Activated CD8-positive, alpha-beta memory T cell treated with anti-CD3 and anti-CD28 coated beads, Interleukin-2, amount 50 U/mL, for 24 hours (primary cell): ENCODE measurements around the gene ITGAV.

ENCODE experiments used
- DNase-seq: peaks from one replicate; pipeline ENCODE4 v3.0.0-alpha.2; 2020; ENCODE audit errors: extremely low read depth

The ITGAV gene

GRCh38 chr2:186575302-186575701 lies 14.6 kb upstream of the ITGAV start:
- no peak for DNase-seq

GRCh38 chr2:186575856-186576255 lies 14.0 kb upstream of the ITGAV start:
- no peak for DNase-seq

DNA sequence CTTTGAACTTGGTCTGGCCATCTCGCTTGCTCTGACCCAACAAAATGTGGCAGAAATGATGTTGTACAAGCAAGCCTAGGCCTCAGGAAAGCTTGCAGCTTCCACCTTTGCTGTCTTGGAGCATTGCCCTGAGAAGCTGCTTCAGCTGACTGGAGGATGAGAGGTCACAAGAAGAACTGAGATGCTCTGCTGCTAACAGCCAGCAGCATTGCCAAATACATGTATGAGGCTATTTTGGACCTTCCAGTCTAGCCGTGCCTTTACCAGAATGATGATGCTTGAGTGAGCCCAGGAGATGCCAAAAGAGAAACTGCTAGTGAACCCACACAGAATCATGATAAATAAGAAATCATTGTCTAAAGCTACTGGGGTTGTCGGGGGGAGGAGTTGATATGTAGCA lies 13.2 kb upstream of the ITGAV start:
- no peak for DNase-seq

DNA sequence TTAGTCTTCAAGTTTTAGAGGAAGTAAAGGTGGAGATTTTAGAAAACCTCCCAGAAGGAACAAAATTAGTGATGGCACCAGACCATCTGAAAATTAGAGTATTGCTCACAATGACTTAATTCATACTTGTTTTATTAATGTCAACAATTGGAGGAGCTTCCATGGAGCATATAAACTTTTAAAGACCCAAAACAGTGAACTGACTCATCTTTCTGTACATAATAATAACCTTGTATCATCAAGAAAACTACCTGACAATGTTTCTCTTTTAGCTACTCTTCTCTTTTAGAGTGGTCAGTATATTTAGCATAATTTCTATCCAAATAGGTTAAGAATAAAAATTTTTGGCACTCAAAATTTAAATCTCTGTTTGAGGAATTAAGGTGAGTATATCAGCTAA lies 7.2 kb upstream of the ITGAV start:
- no peak for DNase-seq

DNA sequence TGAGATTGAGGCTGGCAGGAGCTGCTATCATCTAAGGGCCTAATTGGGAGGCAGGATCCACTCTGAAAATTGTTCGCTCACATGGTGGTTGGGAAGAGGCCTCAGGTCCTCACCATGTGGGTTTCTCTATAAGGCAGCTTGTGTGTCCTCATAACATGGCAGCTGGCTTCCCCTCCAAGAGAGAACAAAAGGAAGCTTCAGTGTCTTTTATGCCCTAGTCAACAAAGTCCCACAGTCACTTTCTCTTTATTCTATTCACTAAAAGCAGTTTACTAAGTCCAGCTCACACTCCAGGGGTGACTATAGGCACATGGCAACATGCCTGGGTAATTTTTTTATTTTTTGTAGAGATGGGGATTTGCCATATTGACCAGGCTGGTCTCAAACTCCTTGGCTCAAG lies 5.8 kb upstream of the ITGAV start:
- DNase-seq, result no peak

DNA sequence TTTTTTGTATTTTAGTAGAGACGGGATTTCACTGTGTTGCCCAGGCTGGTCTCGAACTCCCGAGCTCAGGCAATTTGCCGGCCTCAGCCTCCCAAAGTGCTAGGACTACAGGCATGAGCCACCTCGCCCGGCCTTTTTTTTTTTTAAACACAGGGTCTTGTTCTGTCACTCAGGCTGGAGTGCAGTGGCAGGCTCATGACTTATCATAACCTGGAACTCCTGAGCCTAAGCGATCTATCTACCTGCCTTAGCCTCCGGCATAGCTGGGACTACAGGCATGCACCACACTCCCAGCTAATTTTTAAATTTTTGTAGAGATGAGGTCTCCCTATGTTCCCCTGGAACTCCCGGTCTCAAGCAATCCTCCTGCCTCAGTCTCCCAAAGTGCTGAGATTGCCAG lies 1.4 kb upstream of the ITGAV start:
- no peak for DNase-seq

GRCh38 chr2:186588940-186589611 lies 780 bp upstream of the ITGAV start:
- DNase-seq, result no peak

DNA sequence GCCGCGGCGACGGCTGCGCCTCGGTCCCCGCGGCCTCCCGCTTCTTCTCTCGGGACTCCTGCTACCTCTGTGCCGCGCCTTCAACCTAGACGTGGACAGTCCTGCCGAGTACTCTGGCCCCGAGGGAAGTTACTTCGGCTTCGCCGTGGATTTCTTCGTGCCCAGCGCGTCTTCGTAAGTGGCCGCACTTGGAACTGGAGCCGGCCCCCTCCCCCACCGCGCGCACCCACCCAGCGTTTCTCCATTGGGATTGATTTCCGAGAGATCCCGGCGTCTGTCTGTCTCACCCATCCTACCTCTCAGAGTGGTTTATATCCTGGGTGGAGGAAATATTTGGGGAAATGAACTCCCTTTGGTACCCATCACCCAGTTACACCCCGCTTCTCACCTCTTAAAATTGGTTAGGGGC lies 498 bp downstream of the ITGAV start:
- no peak for DNase-seq

GRCh38 chr2:186590759-186591505 lies 1.1 kb downstream of the ITGAV start:
- no peak for DNase-seq

- no peak for DNase-seq
Measured at GRCh38 chr2:186591506-186591890, 1.6 kb downstream of the ITGAV start.

DNA sequence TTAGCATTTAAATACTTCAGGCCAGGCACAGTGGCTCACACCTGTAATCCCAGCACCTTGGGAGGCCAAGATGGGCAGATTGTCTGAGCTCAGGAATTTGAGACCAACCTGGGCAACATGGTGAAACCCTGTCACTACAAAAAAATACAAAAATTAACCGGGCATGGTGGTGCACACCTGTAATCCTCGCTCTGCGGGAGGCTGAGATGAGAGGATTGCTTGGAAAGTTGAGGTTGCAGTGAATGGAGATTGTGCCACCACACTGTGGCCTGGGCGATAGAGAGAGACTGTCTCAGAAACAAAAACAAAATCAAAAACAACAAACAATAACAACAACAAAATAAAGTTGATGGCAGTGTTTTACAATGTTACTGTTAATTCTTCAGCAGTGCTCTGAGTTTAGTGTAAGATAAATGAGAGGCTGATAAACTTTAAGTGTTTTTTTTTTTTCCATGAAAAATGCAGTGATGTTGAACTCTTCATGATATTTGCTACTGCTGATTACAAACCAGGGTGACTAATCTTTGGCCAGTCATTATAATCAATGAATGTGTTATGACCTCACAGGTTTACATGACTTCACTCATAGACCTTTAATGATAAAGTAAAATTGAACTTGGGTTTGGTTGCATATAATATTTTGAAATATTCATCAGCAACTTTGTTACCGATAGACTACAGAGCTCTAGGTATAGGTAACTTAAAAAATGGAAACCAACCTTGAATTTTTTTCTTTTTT lies 2.5 kb downstream of the ITGAV start:
- no peak for DNase-seq

GRCh38 chr2:186593523-186593922 lies 3.7 kb downstream of the ITGAV start:
- no peak for DNase-seq

- DNase-seq, result no peak
Measured at GRCh38 chr2:186594001-186594722, 4.3 kb downstream of the ITGAV start.

DNA sequence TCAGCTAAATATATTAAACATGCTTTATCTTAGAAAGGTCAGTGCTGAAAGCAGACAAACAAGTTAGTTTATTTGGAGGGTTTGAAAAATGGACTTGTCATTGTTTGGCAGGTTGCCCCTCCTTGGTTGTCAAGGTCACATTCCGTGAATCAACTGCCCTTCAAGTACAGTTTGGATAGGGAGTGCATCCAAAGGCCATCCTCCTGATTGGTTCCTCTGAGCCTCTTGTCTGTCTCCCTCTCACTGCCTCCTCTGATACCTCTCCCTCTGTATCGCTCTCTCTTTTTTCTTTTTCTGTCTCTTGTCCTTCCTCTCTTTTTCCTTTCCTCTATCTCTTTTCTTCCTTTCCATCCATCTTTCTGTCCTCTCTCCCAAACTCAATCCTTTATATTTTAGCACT lies 5.4 kb downstream of the ITGAV start:
- no peak for DNase-seq

DNA sequence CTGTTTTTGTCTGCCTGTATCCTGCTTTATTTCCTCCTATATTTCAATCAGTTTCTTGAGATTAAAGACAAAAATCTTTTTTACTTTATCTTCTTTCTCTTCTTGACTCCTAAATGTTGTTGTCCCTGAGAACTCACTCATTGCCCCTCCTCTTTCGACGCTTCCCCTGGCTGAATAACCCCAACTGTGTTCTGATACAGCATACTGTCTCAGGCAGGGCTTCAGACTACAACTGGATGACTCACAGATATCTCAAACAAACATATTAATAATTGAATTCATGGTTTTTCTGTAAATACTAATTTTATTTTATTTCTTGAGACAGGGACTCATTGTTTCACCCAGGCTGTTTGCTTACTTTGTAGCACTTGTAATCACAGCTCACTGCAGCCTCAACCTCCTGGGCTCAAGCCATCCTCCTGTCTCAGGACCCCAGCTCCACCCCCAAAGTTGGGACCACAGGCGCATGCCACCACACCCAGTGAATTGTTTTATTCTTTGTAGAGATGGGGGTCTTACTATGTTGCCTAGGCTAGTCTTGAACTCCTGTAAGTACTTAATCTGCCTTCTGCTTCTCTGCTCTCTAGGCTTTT lies 9.4 kb downstream of the ITGAV start:
- DNase-seq, result no peak

GRCh38 chr2:186603286-186603685 lies 13.4 kb downstream of the ITGAV start:
- no peak for DNase-seq

DNA sequence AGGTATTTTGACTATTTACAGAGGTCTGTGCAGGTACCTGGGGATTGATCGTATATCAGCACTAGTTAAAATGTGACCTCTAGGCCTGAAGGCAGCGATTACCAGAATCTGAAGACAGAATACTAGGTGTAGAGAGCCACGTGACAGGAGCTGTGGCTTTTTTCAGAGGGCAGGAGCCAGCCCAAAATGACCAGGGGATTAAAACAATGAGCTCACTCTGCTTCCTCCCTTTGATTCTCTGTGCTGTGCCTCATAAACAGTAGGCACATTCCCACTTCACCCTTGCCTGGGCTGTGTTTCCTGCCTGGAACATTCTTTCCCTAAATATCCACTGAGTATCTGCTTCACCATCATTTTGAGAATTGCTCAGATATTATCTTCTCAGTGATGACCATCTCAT lies 15.2 kb downstream of the ITGAV start:
- no peak for DNase-seq

DNA sequence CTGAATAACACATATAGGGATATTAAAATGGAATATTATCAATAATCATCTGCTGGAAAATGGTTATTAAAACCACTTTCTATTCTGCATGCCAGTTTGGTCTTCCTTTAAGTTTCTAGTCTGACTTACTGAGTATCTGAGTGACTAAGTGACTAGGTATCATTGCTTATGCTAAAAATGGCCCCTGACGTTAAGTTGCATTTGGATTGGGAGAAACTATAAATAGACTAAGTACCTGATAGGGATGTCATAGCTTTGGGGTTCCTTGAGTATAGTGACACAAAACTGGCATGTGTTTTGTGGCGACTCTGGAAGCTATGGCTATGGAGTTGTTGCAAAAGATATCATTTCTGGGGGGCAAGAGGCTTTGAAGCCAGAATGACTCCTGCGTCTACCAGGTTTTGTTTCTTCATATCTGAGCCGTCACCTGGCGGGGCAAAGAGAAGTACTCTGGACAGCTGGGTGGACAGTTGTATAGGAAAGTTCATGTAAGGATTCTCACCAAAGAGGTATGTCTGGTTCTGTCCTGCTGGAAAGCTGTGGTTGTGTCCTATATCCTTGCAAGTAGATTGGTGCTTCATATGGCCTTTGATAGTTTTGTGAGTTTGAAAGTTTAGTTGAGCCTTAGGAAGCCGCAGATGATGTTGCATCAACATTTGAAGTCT lies 17.9 kb downstream of the ITGAV start:
- no peak for DNase-seq

- no peak for DNase-seq
Measured at GRCh38 chr2:186610785-186611184, 20.9 kb downstream of the ITGAV start.

DNA sequence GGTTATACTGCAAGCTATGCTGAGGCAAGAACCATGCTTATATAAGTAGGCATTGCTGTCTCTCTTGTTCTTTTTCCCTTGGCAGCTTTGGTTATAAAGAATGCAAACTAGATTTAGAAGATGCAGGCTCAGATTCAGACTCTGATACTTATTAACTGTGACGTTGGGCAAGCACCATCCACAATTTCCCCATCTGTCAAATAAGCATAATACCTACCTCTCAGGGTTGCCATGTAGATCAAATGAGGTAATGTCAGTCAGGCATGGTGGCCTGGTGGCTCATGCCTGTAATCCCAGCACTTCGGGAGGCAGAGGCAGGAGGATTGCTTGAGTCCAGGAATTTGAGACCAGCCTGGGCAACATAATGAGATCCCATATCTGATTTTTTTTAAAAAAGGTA lies 21.7 kb downstream of the ITGAV start:
- DNase-seq, result no peak

DNA sequence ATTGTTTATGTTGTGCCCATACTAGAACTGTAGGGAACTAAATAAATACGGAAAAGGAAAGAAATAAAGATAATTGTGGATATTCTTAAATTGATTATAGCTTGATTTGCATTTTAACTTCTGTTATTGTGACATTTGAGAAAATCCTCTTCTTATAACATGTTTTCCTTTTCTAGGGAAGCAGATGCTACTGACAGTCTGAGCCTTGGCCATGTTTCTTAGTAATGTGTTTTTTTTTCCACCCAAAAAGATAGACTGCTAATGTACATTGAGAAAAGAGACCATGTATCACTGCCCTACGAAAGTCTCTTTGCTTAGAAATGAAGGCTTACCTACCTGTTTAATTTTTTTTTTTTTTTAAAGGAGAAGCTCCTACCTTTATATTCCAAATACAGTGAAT lies 22.2 kb downstream of the ITGAV start:
- no peak for DNase-seq
